Upper lobe of left lung (tissue), 6 donors: Measurements from ENCODE around the gene GZMB. TPM values are rescaled to one million over a fixed set of nuclear protein-coding genes. Genes with fewer than 3 reads are reported as not detected.

Source experiments
- ATAC-seq, 2 donors: fragments of 200-7000 bp; cut with Tn5 transposase; one replicate each; pipeline ENCODE4 v1.9.1; 2022; ENCODE audit warnings: mild to moderate bottlenecking in 2 of 2, moderate library complexity in 2 of 2; ENCODE audit not compliant: low FRiP score in 2 of 2
- DNase-seq, 2 donors: peaks; one replicate each; pipeline ENCODE4 v3.0.0-alpha.2; 2019 to 2020
- H3K27ac ChIP-seq, 4 donors: fragments of 200-600 bp; sonication (generic); one replicate each; pipeline ENCODE4 v1.5.1; 2016 to 2019
- H3K27me3 ChIP-seq, 4 donors: fragments of 200-600 bp; sonication (generic); one replicate each; pipeline ENCODE4 v1.5.1; 2017 to 2019
- H3K36me3 ChIP-seq, 4 donors: fragments of 200-600 bp; sonication (generic); one replicate each; pipeline ENCODE4 v1.5.1; 2016 to 2019
- H3K4me1 ChIP-seq, 4 donors: fragments of 200-600 bp; sonication (generic); one replicate each; pipeline ENCODE4 v1.5.1; 2018 to 2019
- H3K4me3 ChIP-seq, 4 donors: fragments of 200-600 bp; sonication (generic); one replicate each; pipeline ENCODE4 v1.5.1; 2017 to 2019; ENCODE audit warnings: mild to moderate bottlenecking in 2 of 4, moderate library complexity in 1 of 4
- H3K9me3 ChIP-seq, 4 donors: fragments of 200-600 bp; sonication (generic); one replicate each; pipeline ENCODE4 v1.5.1; 2018 to 2019
- EP300 ChIP-seq, 4 donors: sonication (generic); formaldehyde crosslinking; IDR thresholded peaks; one replicate each; pipeline ENCODE4 v1.5.1; 2017; ENCODE audit warnings: antibody characterized with exemption in 4 of 4, control low read depth in 2 of 4
- POLR2A ChIP-seq, 4 donors: fragments of 450-650 bp; IDR thresholded peaks; one replicate each; pipeline ENCODE4 v1.5.1; 2016 to 2017; ENCODE audit warnings: antibody characterized with exemption in 4 of 4, mild to moderate bottlenecking in 2 of 4
- POLR2AphosphoS5 ChIP-seq, 2 donors: sonication (generic); formaldehyde crosslinking; IDR thresholded peaks; one replicate each; pipeline ENCODE4 v1.5.1; 2017; ENCODE audit warnings: antibody characterized with exemption in 2 of 2
- WGBS, 2 donors: methylation state at CpG; one replicate each; pipeline ENCODE4 v1.1.5; 2017 to 2018; 5-methylcytosine and 5-hydroxymethylcytosine counted together
- total RNA-seq, 6 donors: library from RNA; depleted of rRNA in 4 of 6; stranded (reverse); fragments of >200 nt in 4 of 6; gene quantifications; one replicate each; pipeline versions ENCODE4 v1.1.0 to v1.2.1, GENCODE V29; 2016 to 2021
- TF ChIP-seq, protein P1 (sequence below), 6 experiments: fragments of 450-650 bp in 4 of 6; fragments of 200-600 bp in 2 of 6; sonication (generic) in 2 of 6; IDR thresholded peaks; one replicate each; pipeline ENCODE4 v1.5.1; 2016 to 2019; ENCODE audit warnings: antibody characterized with exemption in 6 of 6
- donor health status: DM: no; HTN: no; CAD: no; lungs with moderate emphysema.
- donor health status: DM: no; HTN: yes; CAD: no; lungs with severe emphysema.

Gene GZMB
- total RNA-seq, 6 donors from 2014 or later: 2.1 to 12.0 (median 9.8) TPM

DNA sequence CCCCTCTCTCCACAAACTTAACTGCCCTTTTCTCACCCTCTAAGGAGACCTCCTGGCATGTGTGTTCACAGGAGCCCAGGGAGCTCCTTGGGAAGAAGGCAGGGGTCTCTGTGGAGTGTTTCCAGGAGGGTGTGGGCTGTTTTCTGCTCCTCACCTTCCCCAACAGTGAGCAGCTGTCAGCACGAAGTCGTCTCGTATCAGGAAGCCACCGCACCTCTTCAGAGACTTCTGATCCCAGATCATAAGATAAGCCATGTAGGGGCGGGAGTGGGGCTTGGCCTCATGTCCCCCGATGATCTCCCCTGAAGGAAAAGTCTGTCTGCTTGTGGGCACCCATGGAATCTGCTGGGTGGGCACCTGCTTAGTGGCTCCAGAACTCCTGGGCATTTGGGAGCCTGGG, 1.2 kb downstream of the GZMB start:
- H3K9me3 ChIP-seq: no peaks in the 10 kb centered on the region
- peak overlapping the region in 1 of 4 donors; percentile 18 for H3K4me3 ChIP-seq
- no peaks in the 10 kb centered on the region for H3K27me3 ChIP-seq
- H3K36me3 ChIP-seq: no peaks in the 10 kb centered on the region
- H3K4me1 ChIP-seq: peaks cover 0 to 11% (median 2%) of the 10 kb centered on the region in 4 donors
- DNase-seq (no peak), ATAC-seq (no peak)
- 65 to 76% methylated on average over 6 of the region's 6 CpGs for WGBS, 2 donors
- TF ChIP-seq, protein P1, sequence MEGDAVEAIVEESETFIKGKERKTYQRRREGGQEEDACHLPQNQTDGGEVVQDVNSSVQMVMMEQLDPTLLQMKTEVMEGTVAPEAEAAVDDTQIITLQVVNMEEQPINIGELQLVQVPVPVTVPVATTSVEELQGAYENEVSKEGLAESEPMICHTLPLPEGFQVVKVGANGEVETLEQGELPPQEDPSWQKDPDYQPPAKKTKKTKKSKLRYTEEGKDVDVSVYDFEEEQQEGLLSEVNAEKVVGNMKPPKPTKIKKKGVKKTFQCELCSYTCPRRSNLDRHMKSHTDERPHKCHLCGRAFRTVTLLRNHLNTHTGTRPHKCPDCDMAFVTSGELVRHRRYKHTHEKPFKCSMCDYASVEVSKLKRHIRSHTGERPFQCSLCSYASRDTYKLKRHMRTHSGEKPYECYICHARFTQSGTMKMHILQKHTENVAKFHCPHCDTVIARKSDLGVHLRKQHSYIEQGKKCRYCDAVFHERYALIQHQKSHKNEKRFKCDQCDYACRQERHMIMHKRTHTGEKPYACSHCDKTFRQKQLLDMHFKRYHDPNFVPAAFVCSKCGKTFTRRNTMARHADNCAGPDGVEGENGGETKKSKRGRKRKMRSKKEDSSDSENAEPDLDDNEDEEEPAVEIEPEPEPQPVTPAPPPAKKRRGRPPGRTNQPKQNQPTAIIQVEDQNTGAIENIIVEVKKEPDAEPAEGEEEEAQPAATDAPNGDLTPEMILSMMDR (IDR thresholded peaks at IDR 0.05): no peak
- TF ChIP-seq POLR2AphosphoS5 (IDR thresholded peaks at IDR 0.05): no peak
- no peak for TF ChIP-seq EP300 (IDR thresholded peaks at IDR 0.05)
- TF ChIP-seq POLR2A (IDR thresholded peaks at IDR 0.05): no peak
- H3K27ac ChIP-seq: peak overlapping the region in 2 of 4 donors; percentile 7 to 59

DNA sequence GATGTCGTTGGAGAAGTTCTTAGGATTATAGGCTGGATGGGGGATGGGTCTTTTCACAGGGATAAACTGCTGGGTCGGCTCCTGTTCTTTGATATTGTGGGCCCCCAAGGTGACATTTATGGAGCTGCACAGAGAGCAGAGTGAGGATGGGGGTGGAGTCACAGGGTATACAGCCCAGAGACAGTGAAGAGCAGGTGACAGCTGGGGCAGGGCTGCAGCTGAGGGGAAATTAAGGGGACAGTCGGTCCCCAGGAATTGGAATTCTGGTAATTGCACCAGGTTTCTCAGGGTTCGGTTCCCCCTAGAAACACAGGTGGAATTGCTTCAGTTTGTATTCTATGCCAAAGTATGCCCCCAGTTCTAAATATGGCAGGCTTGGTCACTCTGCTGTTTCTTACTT, 1.7 kb downstream of the GZMB start:
- H3K27me3 ChIP-seq: no peaks in the 10 kb centered on the region
- DNase-seq: no peak
- H3K27ac ChIP-seq: peak overlapping the region in 1 of 4 donors; percentile 41
- H3K4me3 ChIP-seq: peak overlapping the region in 1 of 4 donors; percentile 18
- peaks cover 0 to 11% (median 2%) of the 10 kb centered on the region in 4 donors for H3K4me1 ChIP-seq
- no peak for TF ChIP-seq POLR2A (IDR thresholded peaks at IDR 0.05)
- TF ChIP-seq EP300 (IDR thresholded peaks at IDR 0.05): no peak
- no peak for TF ChIP-seq POLR2AphosphoS5 (IDR thresholded peaks at IDR 0.05)
- TF ChIP-seq, protein P1 (IDR thresholded peaks at IDR 0.05): no peak
- no peaks in the 10 kb centered on the region for H3K9me3 ChIP-seq
- WGBS, 2 donors: 80 to 92% methylated on average over 3 to 4 of the region's 4 CpGs
- no peak for ATAC-seq
- no peaks in the 10 kb centered on the region for H3K36me3 ChIP-seq

DNA sequence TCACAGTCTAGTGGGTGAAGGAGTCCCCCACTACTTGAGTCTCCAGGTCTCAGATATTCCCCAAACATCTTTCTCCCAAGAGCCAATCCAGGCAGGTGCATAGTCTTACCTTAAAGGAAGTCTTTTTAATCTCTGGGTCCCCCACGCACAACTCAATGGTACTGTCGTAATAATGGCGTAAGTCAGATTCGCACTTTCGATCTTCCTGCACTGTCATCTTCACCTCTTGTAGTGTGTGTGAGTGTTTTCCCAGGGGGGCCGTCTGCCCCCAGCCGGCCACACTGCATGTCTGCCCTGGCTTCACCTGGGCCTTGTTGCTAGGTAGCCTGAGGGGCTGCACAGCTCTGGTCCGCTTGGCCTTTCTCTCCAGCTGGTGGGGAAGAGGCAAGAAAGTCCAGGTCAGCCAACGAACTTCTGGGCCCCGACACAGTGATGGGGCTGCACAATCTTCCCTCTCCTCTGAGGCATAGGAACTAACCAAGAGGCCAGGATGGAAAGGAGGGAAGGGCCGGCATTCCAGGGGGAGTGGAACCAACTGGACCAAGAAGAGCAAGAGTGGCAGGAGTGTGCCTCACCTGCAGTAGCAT, 2.1 kb downstream of the GZMB start:
- H3K4me1 ChIP-seq: peaks cover 0 to 11% (median 2%) of the 10 kb centered on the region in 4 donors
- H3K4me3 ChIP-seq: peak overlapping the region in 1 of 4 donors; percentile 6
- H3K36me3 ChIP-seq: no peaks in the 10 kb centered on the region
- H3K9me3 ChIP-seq: no peaks in the 10 kb centered on the region
- ATAC-seq: no peak
- peak in 1 of 2 donors; percentile 28 for DNase-seq
- no peak for TF ChIP-seq POLR2AphosphoS5 (IDR thresholded peaks at IDR 0.05)
- TF ChIP-seq EP300 (IDR thresholded peaks at IDR 0.05): no peak
- TF ChIP-seq, protein P1 (IDR thresholded peaks at IDR 0.05): no peak
- TF ChIP-seq POLR2A (IDR thresholded peaks at IDR 0.05): no peak
- 88 to 90% methylated on average over 10 to 11 of the region's 11 CpGs for WGBS, 2 donors
- H3K27me3 ChIP-seq: no peaks in the 10 kb centered on the region
- no peak overlapping the region for H3K27ac ChIP-seq

GRCh38 chr14:24630872-24631477, 3.0 kb downstream of the GZMB start:
- peak; percentile 14 to 50 for ATAC-seq
- TF ChIP-seq, protein P1 (IDR thresholded peaks at IDR 0.05): no peak
- no peak for TF ChIP-seq POLR2A (IDR thresholded peaks at IDR 0.05)
- TF ChIP-seq EP300 (IDR thresholded peaks at IDR 0.05): no peak
- TF ChIP-seq POLR2AphosphoS5 (IDR thresholded peaks at IDR 0.05): no peak
- Histone ChIP-seq H3K36me3 (no peaks in the 10 kb centered on the region), H3K27me3 (no peaks in the 10 kb centered on the region), H3K4me3 (no peak overlapping the region), H3K4me1 (peaks cover 0 to 11% (median 2%) of the 10 kb centered on the region in 4 donors), H3K9me3 (no peaks in the 10 kb centered on the region), H3K27ac (peak overlapping the region in 1 of 4 donors; percentile 19)
- 43 to 50% methylated on average over 4 to 10 of the region's 10 CpGs for WGBS, 2 donors
- peak in 1 of 2 donors; percentile 53 for DNase-seq
